ENCODE results near the gene TCERG1L.

TCERG1L gene

GRCh38 chr10:131083915-131084790, 227.4 kb downstream of the TCERG1L start:
- Histone ChIP-seq H3K27ac (ENCODE audit: insufficient read depth in 1 of 2, low read depth in 1 of 2, low read length in 2 of 2, poor library complexity in 1 of 2, severe bottlenecking in 2 of 2) (no peak overlapping the region), H3K27me3 (replicated peaks in 2 of 5; ENCODE audit: control insufficient read depth in 4 of 5, insufficient read depth in 5 of 5, low read length in 4 of 5) (no peaks in the 10 kb centered on the region), H3K4me1 (ENCODE audit: control extremely low read depth in 1 of 4, control insufficient read depth in 4 of 4, insufficient read depth in 4 of 4, low read length in 3 of 4) (peaks cover 0 to 42% (median 11%) of the 10 kb centered on the region in 4 experiments), H3K36me3 (ENCODE audit: control insufficient read depth in 4 of 4, insufficient read depth in 4 of 4, low read length in 3 of 4) (no peaks in the 10 kb centered on the region), H3K9me3 (ENCODE audit: control extremely low read depth in 1 of 5, control insufficient read depth in 4 of 5, insufficient read depth in 2 of 5, low read depth in 1 of 5, low read length in 4 of 5) (peaks cover 0 to 4% (median 0%) of the 10 kb centered on the region in 5 experiments), H3K4me3 (ENCODE audit: control insufficient read depth in 1 of 7, extremely low read depth in 1 of 7, insufficient read depth in 4 of 7, low read depth in 2 of 7, low read length in 6 of 7) (no peak overlapping the region)
- ChIA-PET POLR2A (no interaction called here), CTCF (no interaction called here)
- DNase-seq: no peak
- 77% methylated on average over 30 of the region's 32 CpGs for WGBS (ENCODE audit: insufficient coverage)

- POLR2A ChIA-PET: no interaction called here
- 31% methylated on average over 10 of the region's 16 CpGs for WGBS (ENCODE audit: insufficient coverage)
- Histone ChIP-seq H3K27ac (ENCODE audit: insufficient read depth in 1 of 2, low read depth in 1 of 2, low read length in 2 of 2, poor library complexity in 1 of 2, severe bottlenecking in 2 of 2) (no peak overlapping the region), H3K9me3 (ENCODE audit: control extremely low read depth in 1 of 5, control insufficient read depth in 4 of 5, insufficient read depth in 2 of 5, low read depth in 1 of 5, low read length in 4 of 5) (peaks cover 0 to 4% (median 0%) of the 10 kb centered on the region in 5 experiments), H3K4me1 (ENCODE audit: control extremely low read depth in 1 of 4, control insufficient read depth in 4 of 4, insufficient read depth in 4 of 4, low read length in 3 of 4) (peaks cover 0 to 42% (median 11%) of the 10 kb centered on the region in 4 experiments), H3K4me3 (ENCODE audit: control insufficient read depth in 1 of 7, extremely low read depth in 1 of 7, insufficient read depth in 4 of 7, low read depth in 2 of 7, low read length in 6 of 7) (no peak overlapping the region), H3K36me3 (ENCODE audit: control insufficient read depth in 4 of 4, insufficient read depth in 4 of 4, low read length in 3 of 4) (no peaks in the 10 kb centered on the region), H3K27me3 (replicated peaks in 2 of 5; ENCODE audit: control insufficient read depth in 4 of 5, insufficient read depth in 5 of 5, low read length in 4 of 5) (no peaks in the 10 kb centered on the region)
- DNase-seq: peak; percentile 47 to 87 (median 86)
- CTCF ChIA-PET: interaction anchor here (2.2 kb wide), 1 partner anchor 18 kb away, joined by 5 read pairs; no protein-coding TSS in a partner anchor
Measured at GRCh38 chr10:131082991-131083481, 228.5 kb downstream of the TCERG1L start.

GRCh38 chr10:131082201-131082850, 229.2 kb downstream of the TCERG1L start:
- H3K27me3 ChIP-seq (replicated peaks in 2 of 5; ENCODE audit: control insufficient read depth in 4 of 5, insufficient read depth in 5 of 5, low read length in 4 of 5): no peaks in the 10 kb centered on the region
- peaks cover 0 to 42% (median 11%) of the 10 kb centered on the region in 4 experiments for H3K4me1 ChIP-seq (ENCODE audit: control extremely low read depth in 1 of 4, control insufficient read depth in 4 of 4, insufficient read depth in 4 of 4, low read length in 3 of 4)
- no peaks in the 10 kb centered on the region for H3K36me3 ChIP-seq (ENCODE audit: control insufficient read depth in 4 of 4, insufficient read depth in 4 of 4, low read length in 3 of 4)
- no peak overlapping the region for H3K27ac ChIP-seq (ENCODE audit: insufficient read depth in 1 of 2, low read depth in 1 of 2, low read length in 2 of 2, poor library complexity in 1 of 2, severe bottlenecking in 2 of 2)
- POLR2A ChIA-PET: no interaction called here
- CTCF ChIA-PET: interaction anchor here (2.2 kb wide), 1 partner anchor 17 kb away, joined by 5 read pairs; no protein-coding TSS in a partner anchor
- peaks cover 0 to 4% (median 0%) of the 10 kb centered on the region in 5 experiments for H3K9me3 ChIP-seq (ENCODE audit: control extremely low read depth in 1 of 5, control insufficient read depth in 4 of 5, insufficient read depth in 2 of 5, low read depth in 1 of 5, low read length in 4 of 5)
- DNase-seq: no peak
- 95% methylated on average over 9 of the region's 13 CpGs for WGBS (ENCODE audit: insufficient coverage)
- no peak overlapping the region for H3K4me3 ChIP-seq (ENCODE audit: control insufficient read depth in 1 of 7, extremely low read depth in 1 of 7, insufficient read depth in 4 of 7, low read depth in 2 of 7, low read length in 6 of 7)

GRCh38 chr10:131081786-131082185, 229.7 kb downstream of the TCERG1L start:
- Histone ChIP-seq H3K36me3 (ENCODE audit: control insufficient read depth in 4 of 4, insufficient read depth in 4 of 4, low read length in 3 of 4) (no peaks in the 10 kb centered on the region), H3K4me3 (ENCODE audit: control insufficient read depth in 1 of 7, extremely low read depth in 1 of 7, insufficient read depth in 4 of 7, low read depth in 2 of 7, low read length in 6 of 7) (peak overlapping the region in 1 of 7 experiments; percentile 1), H3K27ac (ENCODE audit: insufficient read depth in 1 of 2, low read depth in 1 of 2, low read length in 2 of 2, poor library complexity in 1 of 2, severe bottlenecking in 2 of 2) (no peak overlapping the region), H3K9me3 (ENCODE audit: control extremely low read depth in 1 of 5, control insufficient read depth in 4 of 5, insufficient read depth in 2 of 5, low read depth in 1 of 5, low read length in 4 of 5) (peaks cover 0 to 4% (median 0%) of the 10 kb centered on the region in 5 experiments), H3K27me3 (replicated peaks in 2 of 5; ENCODE audit: control insufficient read depth in 4 of 5, insufficient read depth in 5 of 5, low read length in 4 of 5) (no peaks in the 10 kb centered on the region), H3K4me1 (ENCODE audit: control extremely low read depth in 1 of 4, control insufficient read depth in 4 of 4, insufficient read depth in 4 of 4, low read length in 3 of 4) (peaks cover 0 to 42% (median 11%) of the 10 kb centered on the region in 4 experiments)
- ChIA-PET CTCF (interaction anchor here (2.2 kb wide), 1 partner anchor 16 kb away, joined by 5 read pairs; no protein-coding TSS in a partner anchor), POLR2A (no interaction called here)
- no peak for DNase-seq
- WGBS (ENCODE audit: insufficient coverage): 96% methylated on average over 4 of the region's 6 CpGs

- H3K27ac ChIP-seq (ENCODE audit: insufficient read depth in 1 of 2, low read depth in 1 of 2, low read length in 2 of 2, poor library complexity in 1 of 2, severe bottlenecking in 2 of 2): no peak overlapping the region
- WGBS (ENCODE audit: insufficient coverage): 4% methylated on average over 4 of the region's 6 CpGs
- peaks cover 0 to 42% (median 11%) of the 10 kb centered on the region in 4 experiments for H3K4me1 ChIP-seq (ENCODE audit: control extremely low read depth in 1 of 4, control insufficient read depth in 4 of 4, insufficient read depth in 4 of 4, low read length in 3 of 4)
- ChIA-PET POLR2A (no interaction called here), CTCF (interaction anchor here (2.2 kb wide), 1 partner anchor 16 kb away, joined by 5 read pairs; no protein-coding TSS in a partner anchor)
- H3K4me3 ChIP-seq (ENCODE audit: control insufficient read depth in 1 of 7, extremely low read depth in 1 of 7, insufficient read depth in 4 of 7, low read depth in 2 of 7, low read length in 6 of 7): peak overlapping the region in 1 of 7 experiments; percentile 1
- H3K36me3 ChIP-seq (ENCODE audit: control insufficient read depth in 4 of 4, insufficient read depth in 4 of 4, low read length in 3 of 4): no peaks in the 10 kb centered on the region
- peak; percentile 67 to 82 (median 79) for DNase-seq
- peaks cover 0 to 3% (median 0%) of the 10 kb centered on the region in 5 experiments for H3K9me3 ChIP-seq (ENCODE audit: control extremely low read depth in 1 of 5, control insufficient read depth in 4 of 5, insufficient read depth in 2 of 5, low read depth in 1 of 5, low read length in 4 of 5)
- H3K27me3 ChIP-seq (replicated peaks in 2 of 5; ENCODE audit: control insufficient read depth in 4 of 5, insufficient read depth in 5 of 5, low read length in 4 of 5): no peaks in the 10 kb centered on the region
Measured at GRCh38 chr10:131081376-131081775, 230.1 kb downstream of the TCERG1L start.

- DNase-seq: no peak
- 100% methylated on average over 6 of the region's 6 CpGs for whole genome bisulfite sequencing (ENCODE audit: insufficient coverage)
- no peaks in the 10 kb centered on the region for H3K9me3 ChIP-seq (ENCODE audit: control extremely low read depth in 1 of 5, control insufficient read depth in 4 of 5, insufficient read depth in 2 of 5, low read depth in 1 of 5, low read length in 4 of 5)
- H3K27ac ChIP-seq (ENCODE audit: insufficient read depth in 1 of 2, low read depth in 1 of 2, low read length in 2 of 2, poor library complexity in 1 of 2, severe bottlenecking in 2 of 2): no peak overlapping the region
- H3K27me3 ChIP-seq (replicated peaks in 2 of 5; ENCODE audit: control insufficient read depth in 4 of 5, insufficient read depth in 5 of 5, low read length in 4 of 5): no peaks in the 10 kb centered on the region
- CTCF ChIA-PET: interaction anchor here (2.2 kb wide), 1 partner anchor 15 kb away, joined by 5 read pairs; no protein-coding TSS in a partner anchor
- no peaks in the 10 kb centered on the region for H3K36me3 ChIP-seq (ENCODE audit: control insufficient read depth in 4 of 4, insufficient read depth in 4 of 4, low read length in 3 of 4)
- no peak overlapping the region for H3K4me3 ChIP-seq (ENCODE audit: control insufficient read depth in 1 of 7, extremely low read depth in 1 of 7, insufficient read depth in 4 of 7, low read depth in 2 of 7, low read length in 6 of 7)
- POLR2A ChIA-PET: no interaction called here
- peaks cover 0 to 42% (median 11%) of the 10 kb centered on the region in 4 experiments for H3K4me1 ChIP-seq (ENCODE audit: control extremely low read depth in 1 of 4, control insufficient read depth in 4 of 4, insufficient read depth in 4 of 4, low read length in 3 of 4)
Measured at GRCh38 chr10:131080571-131080970, 230.9 kb downstream of the TCERG1L start.
